K562 (cell line): ENCODE data around the gene WDR31. TPM values are rescaled to one million over a fixed set of nuclear protein-coding genes. Genes with fewer than 3 reads are reported as not detected.

ENCODE experiments used
- ASH1L ChIP-seq: fragments of 450-650 bp; IDR thresholded peaks from 2 replicates; pipeline ENCODE4 v1.6.1; 2018; ENCODE audit warnings: borderline replicate concordance, mild to moderate bottlenecking, low read depth; ENCODE audit not compliant: partially characterized antibody
- CREB1 ChIP-seq, 2 experiments: sonication (generic) in 1 of 2; formaldehyde crosslinking in 1 of 2; IDR thresholded peaks; 2 replicates each; pipeline versions ENCODE4 v1.6.1 to v1.8.0; 2012 to 2022; ENCODE audit warnings: inconsistent platforms in 1 of 2, mild to moderate bottlenecking in 1 of 2, missing genetic modification reagents in 1 of 2, moderate library complexity in 1 of 2
- E2F3 ChIP-seq: fragments of 250-450 bp; sonication (Bioruptor Pico); IDR thresholded peaks from 2 replicates; pipeline ENCODE4 v1.4.0; 2020; ENCODE audit warnings: mild to moderate bottlenecking
- FOXP1 ChIP-seq: sonication (generic); formaldehyde crosslinking; IDR thresholded peaks from 2 replicates; pipeline ENCODE4 v1.8.0; 2022; ENCODE audit warnings: mild to moderate bottlenecking, missing genetic modification reagents
- HDAC6 ChIP-seq: IDR thresholded peaks from 2 replicates; pipeline ENCODE4 v1.6.1; 2012; ENCODE audit warnings: low read depth, mild to moderate bottlenecking, control low read depth, inconsistent platforms, low read length, moderate library complexity
- NCOA2 ChIP-seq, 2 experiments: fragments of 450-650 bp; IDR thresholded peaks; 2 replicates each; pipeline ENCODE4 v1.6.1; 2018; ENCODE audit warnings: mild to moderate bottlenecking in 2 of 2, moderate library complexity in 1 of 2; ENCODE audit not compliant: partially characterized antibody in 2 of 2
- NONO ChIP-seq, 2 experiments: fragments of 200-400 bp in 1 of 2; fragments of 450-650 bp in 1 of 2; formaldehyde crosslinking in 1 of 2; IDR thresholded peaks; 2 replicates each; pipeline ENCODE4 v1.6.1; 2017; ENCODE audit warnings: low read depth in 2 of 2, mild to moderate bottlenecking in 2 of 2, moderate library complexity in 2 of 2, low read length in 1 of 2
- POLR2B ChIP-seq: fragments of 450-650 bp; IDR thresholded peaks from 2 replicates; pipeline ENCODE4 v1.6.1; 2018; ENCODE audit warnings: low read depth; ENCODE audit not compliant: partially characterized antibody
- RBM22 ChIP-seq: fragments of 200-400 bp; formaldehyde crosslinking; IDR thresholded peaks from 2 replicates; pipeline ENCODE4 v1.6.1; 2018; ENCODE audit warnings: low read length, low read depth; ENCODE audit not compliant: poor library complexity, severe bottlenecking
- ZNF76 ChIP-seq: fragments of 250-450 bp; sonication (Bioruptor Pico); IDR thresholded peaks from 2 replicates; pipeline ENCODE4 v1.4.0; 2020; ENCODE audit warnings: mild to moderate bottlenecking, moderate library complexity, borderline replicate concordance
- polyA plus RNA-seq, 8 experiments: library from polyadenylated mRNA; depleted of rRNA in 4 of 8; stranded (reverse) in 5 of 8; unstranded in 3 of 8; fragments of >200 nt; fragmentation: Nextera tagmentation in 2 of 8; fragmentation: Illumina TruSeq in 1 of 8; extraction: Ambion mirVana in 2 of 8; extraction: Trizol in 1 of 8; gene quantifications; 2 replicates each; pipeline versions ENCODE4 v1.2.1 to v1.2.3, GENCODE V29; 2011 to 2014; ENCODE audit warnings: inconsistent platforms in 1 of 8, missing spikeins in 1 of 8
- total RNA-seq, 7 experiments: library from RNA; depleted of rRNA in 6 of 7; stranded (reverse); fragments of >200 nt in 6 of 7; fragmentation: Illumina TruSeq in 2 of 7; extraction: Trizol in 2 of 7; gene quantifications; 2 replicates each; pipeline versions ENCODE4 v1.2.1 to v1.2.3, GENCODE V29; 2011 to 2021; ENCODE audit warnings: low replicate concordance in 1 of 7
- TF ChIP-seq, protein P1 (sequence below): sonication (generic); formaldehyde crosslinking; IDR thresholded peaks from 2 replicates; pipeline ENCODE4 v1.8.0; 2022; ENCODE audit warnings: mild to moderate bottlenecking, missing genetic modification reagents
- TF ChIP-seq, protein P2 (sequence below), 3 experiments: IDR thresholded peaks in 2 of 3; conservative IDR thresholded peaks in 1 of 3; 2 replicates each; pipeline ENCODE4 v1.5.1; 2011 to 2012; ENCODE audit warnings: low read length in 3 of 3, mild to moderate bottlenecking in 3 of 3, control low read depth in 2 of 3, improper control_type of control experiment in 1 of 3, inconsistent platforms in 1 of 3, low read depth in 1 of 3, mixed read lengths in 1 of 3, moderate library complexity in 1 of 3; ENCODE audit not compliant: insufficient read depth in 2 of 3
- TF ChIP-seq, protein P3 (sequence below), 2 experiments: fragments of 450-650 bp in 1 of 2; sonication (generic) in 1 of 2; formaldehyde crosslinking; conservative IDR thresholded peaks; 2 replicates each; pipeline versions ENCODE4 v1.4.0 to v1.8.1; 2020 to 2022; ENCODE audit warnings: mild to moderate bottlenecking in 1 of 2, missing genetic modification reagents in 1 of 2
- TF ChIP-seq, protein P4 (sequence below): fragments of 250-450 bp; sonication (Bioruptor Pico); IDR thresholded peaks from 2 replicates; pipeline ENCODE4 v1.8.0; 2021; ENCODE audit warnings: borderline replicate concordance, mild to moderate bottlenecking, moderate library complexity; ENCODE audit not compliant: poor library complexity, severe bottlenecking
- TF ChIP-seq, protein P5 (sequence below): fragments of 450-650 bp; IDR thresholded peaks from 2 replicates; pipeline ENCODE4 v1.6.1; 2017; ENCODE audit warnings: mild to moderate bottlenecking, moderate library complexity

Gene WDR31
- total and polyA plus RNA-seq, 9 of the 15 experiments (the other 6 are each of a cell fraction or from before 2014, with no cell fraction given): 0.35 to 1.8 (median 0.95) TPM

DNA sequence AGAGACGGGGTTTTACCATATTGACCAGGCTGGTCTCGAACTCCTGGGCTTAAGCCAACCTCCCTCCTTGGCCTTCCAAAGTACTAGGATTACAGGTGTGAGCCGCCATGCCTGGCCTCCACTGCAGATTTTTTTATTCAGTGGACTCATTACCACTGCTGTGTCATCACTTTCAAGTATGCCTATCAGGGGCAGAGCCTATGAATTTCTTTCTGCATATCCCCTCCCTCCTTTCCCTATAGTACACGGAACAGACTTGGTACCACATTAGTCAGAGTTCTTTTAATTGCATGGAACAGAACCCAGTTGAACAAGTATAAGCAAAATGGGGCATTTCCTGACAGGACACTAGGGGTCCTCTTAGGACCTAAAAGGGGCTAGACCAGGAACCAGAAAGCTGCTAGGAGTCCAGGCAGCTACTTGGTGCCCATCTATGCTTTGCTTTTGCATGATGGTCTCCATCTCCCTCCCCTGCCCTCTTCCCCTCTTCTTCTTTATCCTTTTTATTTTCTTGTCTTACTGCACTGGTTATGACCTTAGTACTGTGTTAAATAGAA, 15.0 kb upstream of the WDR31 start (continued):
- TF ChIP-seq, protein P1, sequence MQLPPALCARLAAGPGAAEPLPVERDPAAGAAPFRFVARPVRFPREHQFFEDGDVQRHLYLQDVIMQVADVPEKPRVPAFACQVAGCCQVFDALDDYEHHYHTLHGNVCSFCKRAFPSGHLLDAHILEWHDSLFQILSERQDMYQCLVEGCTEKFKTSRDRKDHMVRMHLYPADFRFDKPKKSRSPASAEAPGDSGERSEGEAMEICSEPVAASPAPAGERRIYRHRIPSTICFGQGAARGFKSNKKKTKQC: no peak
- TF ChIP-seq E2F3: no peak
- TF ChIP-seq FOXP1: no peak
- no peak for TF ChIP-seq CREB1 (IDR thresholded peaks at IDR 0.05)
- TF ChIP-seq CREB1 (CRISPR knock-in tag; IDR thresholded peaks at IDR 0.05): no peak
- TF ChIP-seq, protein P2, sequence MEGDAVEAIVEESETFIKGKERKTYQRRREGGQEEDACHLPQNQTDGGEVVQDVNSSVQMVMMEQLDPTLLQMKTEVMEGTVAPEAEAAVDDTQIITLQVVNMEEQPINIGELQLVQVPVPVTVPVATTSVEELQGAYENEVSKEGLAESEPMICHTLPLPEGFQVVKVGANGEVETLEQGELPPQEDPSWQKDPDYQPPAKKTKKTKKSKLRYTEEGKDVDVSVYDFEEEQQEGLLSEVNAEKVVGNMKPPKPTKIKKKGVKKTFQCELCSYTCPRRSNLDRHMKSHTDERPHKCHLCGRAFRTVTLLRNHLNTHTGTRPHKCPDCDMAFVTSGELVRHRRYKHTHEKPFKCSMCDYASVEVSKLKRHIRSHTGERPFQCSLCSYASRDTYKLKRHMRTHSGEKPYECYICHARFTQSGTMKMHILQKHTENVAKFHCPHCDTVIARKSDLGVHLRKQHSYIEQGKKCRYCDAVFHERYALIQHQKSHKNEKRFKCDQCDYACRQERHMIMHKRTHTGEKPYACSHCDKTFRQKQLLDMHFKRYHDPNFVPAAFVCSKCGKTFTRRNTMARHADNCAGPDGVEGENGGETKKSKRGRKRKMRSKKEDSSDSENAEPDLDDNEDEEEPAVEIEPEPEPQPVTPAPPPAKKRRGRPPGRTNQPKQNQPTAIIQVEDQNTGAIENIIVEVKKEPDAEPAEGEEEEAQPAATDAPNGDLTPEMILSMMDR (IDR thresholded peaks at IDR 0.05 in 2 of 3, conservative IDR thresholded peaks at IDR 0.05 in 1 of 3; ENCODE audit: insufficient read depth in 2 of 3, low read depth in 1 of 3, low read length in 3 of 3): peak; percentile 68 to 79 (median 73)
- TF ChIP-seq, protein P3, sequence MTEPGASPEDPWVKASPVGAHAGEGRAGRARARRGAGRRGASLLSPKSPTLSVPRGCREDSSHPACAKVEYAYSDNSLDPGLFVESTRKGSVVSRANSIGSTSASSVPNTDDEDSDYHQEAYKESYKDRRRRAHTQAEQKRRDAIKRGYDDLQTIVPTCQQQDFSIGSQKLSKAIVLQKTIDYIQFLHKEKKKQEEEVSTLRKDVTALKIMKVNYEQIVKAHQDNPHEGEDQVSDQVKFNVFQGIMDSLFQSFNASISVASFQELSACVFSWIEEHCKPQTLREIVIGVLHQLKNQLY (CRISPR knock-in tag; conservative IDR thresholded peaks at IDR 0.05): no peak
- no peak for TF ChIP-seq NONO (IDR thresholded peaks at IDR 0.05; ENCODE audit: low read depth in 2 of 2, low read length in 1 of 2)
- TF ChIP-seq HDAC6: no peak
- TF ChIP-seq, protein P4, sequence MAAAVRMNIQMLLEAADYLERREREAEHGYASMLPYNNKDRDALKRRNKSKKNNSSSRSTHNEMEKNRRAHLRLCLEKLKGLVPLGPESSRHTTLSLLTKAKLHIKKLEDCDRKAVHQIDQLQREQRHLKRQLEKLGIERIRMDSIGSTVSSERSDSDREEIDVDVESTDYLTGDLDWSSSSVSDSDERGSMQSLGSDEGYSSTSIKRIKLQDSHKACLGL: no peak
- TF ChIP-seq, protein P5, sequence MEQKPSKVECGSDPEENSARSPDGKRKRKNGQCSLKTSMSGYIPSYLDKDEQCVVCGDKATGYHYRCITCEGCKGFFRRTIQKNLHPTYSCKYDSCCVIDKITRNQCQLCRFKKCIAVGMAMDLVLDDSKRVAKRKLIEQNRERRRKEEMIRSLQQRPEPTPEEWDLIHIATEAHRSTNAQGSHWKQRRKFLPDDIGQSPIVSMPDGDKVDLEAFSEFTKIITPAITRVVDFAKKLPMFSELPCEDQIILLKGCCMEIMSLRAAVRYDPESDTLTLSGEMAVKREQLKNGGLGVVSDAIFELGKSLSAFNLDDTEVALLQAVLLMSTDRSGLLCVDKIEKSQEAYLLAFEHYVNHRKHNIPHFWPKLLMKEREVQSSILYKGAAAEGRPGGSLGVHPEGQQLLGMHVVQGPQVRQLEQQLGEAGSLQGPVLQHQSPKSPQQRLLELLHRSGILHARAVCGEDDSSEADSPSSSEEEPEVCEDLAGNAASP: no peak
- TF ChIP-seq NCOA2 (IDR thresholded peaks at IDR 0.05; ENCODE audit: partially characterized antibody in 2 of 2): no peak
- no peak for TF ChIP-seq ASH1L
- no peak for TF ChIP-seq POLR2B
- TF ChIP-seq RBM22: no peak
- TF ChIP-seq ZNF76 (CRISPR knock-in tag): no peak
